NCI-H446 (cell line): Measurements from ENCODE around the gene FNDC7.
"Not testable (repeated sequence)": the region's sequence is repeated elsewhere in the genome, so short reads cannot be mapped to it uniquely, and the experiment has no call there.

Experiments
- DNase-seq, 2 experiments: peaks; one replicate each; lab custom pipeline; 2025; lab: John Stamatoyannopoulos, UW

The FNDC7 gene

GRCh38 chr1:108742253-108742652, 29.5 kb downstream of the FNDC7 start:
- peak in 1 of 2 experiments; percentile 17 for DNase-seq

- DNase-seq, result no peak
Observed at GRCh38 chr1:108745980-108746381, 33.3 kb downstream of the FNDC7 start.

GRCh38 chr1:108746382-108747170, 33.9 kb downstream of the FNDC7 start, which contains the start of gene STXBP3:
Gene STXBP3 (plus strand): TSS chr1:108746674. CDS start chr1:108746738, 64 bp downstream.
- DNase-seq, result peak; percentile 98 to 100

- DNase-seq, result peak; percentile 66 to 72
Observed at GRCh38 chr1:108747171-108747850, 34.6 kb downstream of the FNDC7 start.

- no peak for DNase-seq
Observed at GRCh38 chr1:108747898-108748297, 35.2 kb downstream of the FNDC7 start.

GRCh38 chr1:108749081-108749480, 36.4 kb downstream of the FNDC7 start:
- DNase-seq, result no peak

GRCh38 chr1:108750476-108751181, 37.9 kb downstream of the FNDC7 start:
- DNase-seq, result peak; percentile 28 to 71

- DNase-seq, result no peak
Observed at GRCh38 chr1:108753363-108753762, 40.7 kb downstream of the FNDC7 start.

GRCh38 chr1:108758796-108759195, 46.1 kb downstream of the FNDC7 start:
- DNase-seq, result peak in 1 of 2 experiments; percentile 45

- DNase-seq, result no peak
Observed at GRCh38 chr1:108767115-108767514, 54.4 kb downstream of the FNDC7 start.

- DNase-seq, result no peak
Observed at GRCh38 chr1:108767708-108768107, 55.0 kb downstream of the FNDC7 start.

- no peak for DNase-seq
Observed at GRCh38 chr1:108777839-108778238, 65.1 kb downstream of the FNDC7 start.

GRCh38 chr1:108779455-108779854, 66.7 kb downstream of the FNDC7 start:
- DNase-seq, result no peak

- no peak for DNase-seq
Observed at GRCh38 chr1:108780937-108781574, 68.3 kb downstream of the FNDC7 start.

GRCh38 chr1:108781575-108781944, 68.9 kb downstream of the FNDC7 start:
- DNase-seq, result not testable (repeated sequence)

- no peak for DNase-seq
Observed at GRCh38 chr1:108785264-108785663, 72.6 kb downstream of the FNDC7 start.

- DNase-seq, result no peak
Observed at GRCh38 chr1:108785880-108786279, 73.2 kb downstream of the FNDC7 start.

- no peak for DNase-seq
Observed at GRCh38 chr1:108791790-108792189, 79.1 kb downstream of the FNDC7 start.
